Natural killer cell (primary cell): ENCODE data around the gene TMEM94. TPM values are rescaled to one million over a fixed set of nuclear protein-coding genes. Genes with fewer than 3 reads are reported as not detected.

Experiments used
- ATAC-seq, 3 donors: fragments of 150-1000 bp in 2 of 3; fragments of 200-7000 bp in 1 of 3; cut with Tn5 transposase; 1 replicate in 1 of 3; 2 replicates in 2 of 3; pipeline ENCODE4 v1.10.0; 2021; ENCODE audit warnings: mild to moderate bottlenecking in 2 of 3, moderate library complexity in 2 of 3
- DNase-seq, 2 donors: peaks; one replicate each; pipeline versions ENCODE4 v3.0.0 to v3.0.0-alpha.2; 2013 to 2021; ENCODE audit warnings: mixed read lengths in 1 of 2
- H3K27ac ChIP-seq: one replicate; pipeline ENCODE4 v1.5.1; 2013; ENCODE audit warnings: mild to moderate bottlenecking, low read length
- H3K27me3 ChIP-seq: one replicate; pipeline ENCODE4 v1.6.1; 2013; ENCODE audit warnings: low read length; ENCODE audit not compliant: control insufficient read depth, insufficient read depth
- H3K36me3 ChIP-seq: one replicate; pipeline ENCODE4 v1.6.1; 2013; ENCODE audit warnings: low read length; ENCODE audit not compliant: control insufficient read depth, insufficient read depth
- H3K4me1 ChIP-seq: one replicate; pipeline ENCODE4 v1.6.1; 2013; ENCODE audit warnings: low read length; ENCODE audit not compliant: control insufficient read depth, insufficient read depth
- H3K4me3 ChIP-seq: one replicate; pipeline ENCODE4 v1.5.1; 2013; ENCODE audit warnings: low read length
- H3K9me3 ChIP-seq: one replicate; pipeline ENCODE4 v1.6.1; 2013; ENCODE audit warnings: low read length; ENCODE audit not compliant: control insufficient read depth, insufficient read depth
- H3K27ac Mint-ChIP-seq, 2 donors: one replicate each; pipeline ENCODE4 v1.8.0; 2022; ENCODE audit warnings: mild to moderate bottlenecking in 2 of 2, mixed read lengths in 2 of 2, moderate library complexity in 1 of 2
- H3K27me3 Mint-ChIP-seq, 2 donors: one replicate each; pipeline ENCODE4 v1.8.0; 2022; ENCODE audit warnings: low read depth in 2 of 2, mixed read lengths in 2 of 2
- H3K36me3 Mint-ChIP-seq: one replicate; pipeline ENCODE4 v1.8.0; 2022; ENCODE audit warnings: mixed read lengths
- H3K4me1 Mint-ChIP-seq, 2 donors: one replicate each; pipeline ENCODE4 v1.8.0; 2022; ENCODE audit warnings: mixed read lengths in 2 of 2
- H3K4me3 Mint-ChIP-seq: one replicate; pipeline ENCODE4 v1.8.0; 2022; ENCODE audit warnings: mild to moderate bottlenecking, moderate library complexity, mixed read lengths
- H3K9me3 Mint-ChIP-seq, 2 donors: one replicate each; pipeline ENCODE4 v1.8.0; 2022; ENCODE audit warnings: mixed read lengths in 2 of 2
- WGBS: methylation state at CpG from one replicate; pipeline ENCODE4 v1.1.7; 2013; ENCODE audit warnings: missing lambda C conversion rate; ENCODE audit not compliant: insufficient coverage; 5-methylcytosine and 5-hydroxymethylcytosine counted together
- intact Hi-C: fragments of 100-400 bp; cut with micrococcal nuclease; formaldehyde crosslinking; loops from one replicate; pipeline ENCODE4 v1.14.2; 2022
- total RNA-seq, 4 donors: library from RNA; stranded (reverse); fragments of 120-200 nt in 1 of 4; gene quantifications; one replicate each; pipeline versions ENCODE4 v1.2.3 to v1.2.4, GENCODE V29; 2013 to 2022
- TF ChIP-seq, protein P1 (sequence below): fragments of 200-600 bp; IDR thresholded peaks from one replicate; pipeline ENCODE4 v1.8.0; 2022; ENCODE audit warnings: antibody characterized with exemption

Gene TMEM94
- total RNA-seq, 3 donors from 2014 or later (not counting 1 experiment from before 2014, with no cell fraction given), result 84.4 to 142 (median 104) TPM

DNA sequence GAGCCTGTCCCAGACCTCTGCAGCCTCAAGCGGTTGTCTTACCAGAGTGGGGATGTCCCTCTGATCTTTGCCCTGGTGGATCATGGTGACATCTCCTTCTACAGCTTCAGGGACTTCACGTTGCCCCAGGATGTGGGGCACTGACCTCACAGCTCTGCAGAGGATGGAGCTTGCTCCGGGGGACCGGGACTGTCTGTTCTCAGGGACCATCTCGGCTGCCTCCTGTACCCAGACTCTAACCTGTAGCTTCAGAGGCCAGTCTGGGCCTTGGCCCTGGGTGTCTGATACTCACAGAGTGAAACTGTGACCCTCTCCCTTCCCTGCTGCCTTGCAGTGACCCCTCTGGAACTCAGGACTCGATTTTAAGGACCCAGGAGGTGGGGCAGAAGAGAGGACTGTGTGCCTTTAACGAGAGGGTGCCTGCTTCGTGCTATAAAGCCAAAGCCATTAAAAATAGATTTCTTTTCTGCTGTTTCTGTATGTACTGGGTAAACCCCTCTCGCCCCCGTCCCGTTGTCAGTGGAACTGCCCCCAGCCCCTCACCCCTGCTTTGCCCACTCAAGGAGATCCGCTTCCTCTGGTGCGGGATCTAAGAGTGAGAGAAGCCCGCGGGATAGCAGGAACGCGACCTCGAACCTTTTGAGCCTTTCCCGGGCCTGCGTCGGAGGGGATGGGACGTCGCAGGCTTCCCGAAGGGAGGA, 68.0 kb downstream of the TMEM94 start:
- Mint-ChIP-seq H3K9me3 (no peaks in the 10 kb centered on the region), H3K27ac (peak overlapping the region; percentile 18 to 61), H3K4me3 (peak overlapping the region; percentile 56), H3K4me1 (peaks cover 5 to 26% of the 10 kb centered on the region in 2 donors), H3K27me3 (no peaks in the 10 kb centered on the region), H3K36me3 (no peaks in the 10 kb centered on the region)
- Histone ChIP-seq H3K4me1 (peaks cover 31% of the 10 kb centered on the region), H3K27me3 (no peaks in the 10 kb centered on the region), H3K4me3 (no peak overlapping the region), H3K9me3 (no peaks in the 10 kb centered on the region), H3K27ac (no peak overlapping the region), H3K36me3 (peaks cover 31% of the 10 kb centered on the region)
- ATAC-seq (no peak), DNase-seq (no peak)
- TF ChIP-seq, protein P1, sequence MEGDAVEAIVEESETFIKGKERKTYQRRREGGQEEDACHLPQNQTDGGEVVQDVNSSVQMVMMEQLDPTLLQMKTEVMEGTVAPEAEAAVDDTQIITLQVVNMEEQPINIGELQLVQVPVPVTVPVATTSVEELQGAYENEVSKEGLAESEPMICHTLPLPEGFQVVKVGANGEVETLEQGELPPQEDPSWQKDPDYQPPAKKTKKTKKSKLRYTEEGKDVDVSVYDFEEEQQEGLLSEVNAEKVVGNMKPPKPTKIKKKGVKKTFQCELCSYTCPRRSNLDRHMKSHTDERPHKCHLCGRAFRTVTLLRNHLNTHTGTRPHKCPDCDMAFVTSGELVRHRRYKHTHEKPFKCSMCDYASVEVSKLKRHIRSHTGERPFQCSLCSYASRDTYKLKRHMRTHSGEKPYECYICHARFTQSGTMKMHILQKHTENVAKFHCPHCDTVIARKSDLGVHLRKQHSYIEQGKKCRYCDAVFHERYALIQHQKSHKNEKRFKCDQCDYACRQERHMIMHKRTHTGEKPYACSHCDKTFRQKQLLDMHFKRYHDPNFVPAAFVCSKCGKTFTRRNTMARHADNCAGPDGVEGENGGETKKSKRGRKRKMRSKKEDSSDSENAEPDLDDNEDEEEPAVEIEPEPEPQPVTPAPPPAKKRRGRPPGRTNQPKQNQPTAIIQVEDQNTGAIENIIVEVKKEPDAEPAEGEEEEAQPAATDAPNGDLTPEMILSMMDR, result no peak
- intact Hi-C loops, result no loop called here
- 42% methylated on average over 24 of the region's 24 CpGs for WGBS

DNA sequence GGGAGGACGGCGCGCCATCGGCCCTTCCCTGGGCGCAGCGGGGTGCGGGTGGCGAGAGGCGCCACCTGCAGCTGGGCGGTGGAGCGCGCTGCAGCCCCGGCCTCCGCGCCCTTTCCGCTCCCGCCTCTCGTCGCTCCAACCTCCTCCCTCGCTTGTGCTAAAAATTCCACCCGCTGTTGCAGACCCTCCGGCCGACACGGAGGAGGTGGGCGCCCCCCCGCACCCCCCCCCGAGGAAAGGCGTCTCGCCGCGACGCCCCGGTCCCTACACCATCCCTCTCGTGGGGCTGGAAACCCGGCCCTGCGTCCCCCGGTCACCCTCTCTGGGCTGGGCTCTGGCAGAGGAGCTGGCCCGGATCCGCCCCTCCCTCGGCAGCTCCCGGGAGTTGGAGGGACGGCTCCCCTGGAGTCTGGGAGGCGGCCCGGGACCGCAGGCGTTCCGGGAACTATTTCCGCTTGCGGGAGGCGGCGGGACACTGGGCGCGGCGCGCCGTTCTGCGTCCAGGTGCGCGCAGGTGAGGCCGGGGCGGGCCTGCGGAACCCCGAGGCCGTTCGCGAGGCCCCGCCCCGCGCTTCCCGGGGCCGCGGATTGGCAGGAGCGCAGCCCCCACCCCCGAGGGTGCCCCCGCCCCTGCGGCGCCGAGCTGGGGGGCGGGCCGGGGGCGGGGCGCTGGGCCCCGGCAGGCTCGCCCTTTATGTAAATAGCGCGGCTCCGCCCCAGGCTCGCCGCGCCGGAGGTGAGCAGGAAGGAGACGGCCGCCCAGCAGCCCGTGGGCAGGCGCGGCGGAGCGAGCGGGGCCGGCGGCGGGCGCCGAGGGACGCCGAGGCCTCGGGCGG, 68.8 kb downstream of the TMEM94 start, which contains the start of gene LLGL2:
LLGL2 (plus strand) TSS at position 728 of the 836 bp plus-strand sequence. CDS start 17,730 bp downstream, outside the sequence.
- no peaks in the 10 kb centered on the region for H3K36me3 Mint-ChIP-seq
- peak within 1 kb of the TSS; percentile 21 for H3K27ac ChIP-seq
- peak within 1 kb of the TSS; percentile 91 for H3K4me3 Mint-ChIP-seq
- H3K4me1 Mint-ChIP-seq, result peaks cover 5 to 26% of the 10 kb centered on the region in 2 donors
- H3K27ac Mint-ChIP-seq, result peak within 1 kb of the TSS; percentile 73 to 78
- TF ChIP-seq, protein P1, result no peak
- H3K27me3 ChIP-seq, result no peaks in the 10 kb centered on the region
- H3K27me3 Mint-ChIP-seq, result no peaks in the 10 kb centered on the region
- DNase-seq (peak; percentile 77 to 94), ATAC-seq (peak; percentile 90 to 95 (median 92))
- peak within 1 kb of the TSS; percentile 64 for H3K4me3 ChIP-seq
- no peaks in the 10 kb centered on the region for H3K9me3 ChIP-seq
- H3K4me1 ChIP-seq, result peaks cover 30% of the 10 kb centered on the region
- intact Hi-C loops, result loop anchor here (1.0 kb wide), 2 partner anchors 9 to 10 kb away; partner anchors contain the start of gene TSEN54
- under 1% methylated on average over 108 of the region's 108 CpGs for WGBS
- no peaks in the 10 kb centered on the region for H3K9me3 Mint-ChIP-seq
- peaks cover 25% of the 10 kb centered on the region for H3K36me3 ChIP-seq

DNA sequence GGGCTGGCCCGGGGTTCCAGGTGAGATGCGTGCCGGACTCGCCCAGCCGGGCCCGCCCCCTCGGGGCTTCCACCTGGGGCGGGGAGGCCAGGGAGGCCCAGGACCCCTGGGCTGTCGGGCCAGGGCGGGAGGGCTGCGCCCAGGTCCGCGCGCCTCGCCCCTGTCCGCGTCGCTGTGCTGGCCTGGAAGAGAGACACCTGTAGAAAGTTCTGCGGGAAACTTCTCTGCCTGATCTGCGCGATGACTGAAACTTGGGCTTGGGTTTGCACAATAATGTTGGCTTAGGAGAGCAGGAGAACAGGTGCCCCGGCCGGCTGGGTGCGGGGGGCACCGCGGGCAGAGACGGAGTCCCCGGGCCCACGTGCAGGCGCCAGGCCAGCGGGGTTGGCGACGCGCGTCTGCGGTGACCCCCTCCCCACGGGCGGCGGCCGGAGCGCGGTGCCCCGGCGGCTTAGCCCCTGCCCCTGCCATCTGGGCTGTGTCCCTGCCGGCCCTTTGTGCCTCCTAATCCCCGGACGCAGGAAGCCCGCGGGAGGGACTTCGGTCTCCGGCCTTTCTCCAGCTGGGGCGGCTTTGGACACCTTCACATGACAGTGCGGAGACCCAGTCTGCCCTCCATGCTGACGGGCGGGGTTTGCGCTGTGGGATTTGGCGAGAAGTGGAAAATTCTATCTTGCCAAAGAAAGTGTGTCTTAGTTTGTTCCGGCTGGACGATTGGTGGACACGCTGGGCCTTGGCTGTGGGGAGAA, 69.5 kb downstream of the TMEM94 start:
- WGBS, result 4% methylated on average over 60 of the region's 60 CpGs
- peaks cover 5 to 30% of the 10 kb centered on the region in 2 donors for H3K4me1 Mint-ChIP-seq
- no peaks in the 10 kb centered on the region for H3K27me3 Mint-ChIP-seq
- ATAC-seq (no peak), DNase-seq (no peak)
- Histone ChIP-seq H3K4me1 (peaks cover 30% of the 10 kb centered on the region), H3K4me3 (peak overlapping the region; percentile 54), H3K27ac (peak overlapping the region; percentile 21), H3K9me3 (no peaks in the 10 kb centered on the region), H3K36me3 (peaks cover 20% of the 10 kb centered on the region), H3K27me3 (no peaks in the 10 kb centered on the region)
- H3K9me3 Mint-ChIP-seq, result no peaks in the 10 kb centered on the region
- TF ChIP-seq, protein P1, result no peak
- H3K27ac Mint-ChIP-seq, result peak overlapping the region; percentile 73 to 78
- H3K4me3 Mint-ChIP-seq, result peak overlapping the region; percentile 91
- no peaks in the 10 kb centered on the region for H3K36me3 Mint-ChIP-seq
- intact Hi-C loops, result loop anchor here (1.0 kb wide), 2 partner anchors 9 to 10 kb away; partner anchors contain the start of gene TSEN54
